NAMALWA (cell line): ENCODE results near the gene CACNB4.
"Not testable (repeated sequence)": the region's sequence is repeated elsewhere in the genome, so short reads cannot be mapped to it uniquely, and the experiment has no call there.

Source experiments
- DNase-seq: peaks from one replicate; pipeline ENCODE4 v3.0.0-alpha.2; 2015; ENCODE audit warnings: low spot score

The CACNB4 gene

GRCh38 chr2:152050915-152051314, 47.9 kb downstream of the CACNB4 start:
- peak; percentile 40 for DNase-seq

GRCh38 chr2:152050341-152050740, 48.5 kb downstream of the CACNB4 start:
- no peak for DNase-seq

- peak; percentile 28 for DNase-seq
Measured at GRCh38 chr2:152049541-152049940, 49.3 kb downstream of the CACNB4 start.

GRCh38 chr2:152047824-152048471, 50.9 kb downstream of the CACNB4 start:
- peak; percentile 67 for DNase-seq

DNA sequence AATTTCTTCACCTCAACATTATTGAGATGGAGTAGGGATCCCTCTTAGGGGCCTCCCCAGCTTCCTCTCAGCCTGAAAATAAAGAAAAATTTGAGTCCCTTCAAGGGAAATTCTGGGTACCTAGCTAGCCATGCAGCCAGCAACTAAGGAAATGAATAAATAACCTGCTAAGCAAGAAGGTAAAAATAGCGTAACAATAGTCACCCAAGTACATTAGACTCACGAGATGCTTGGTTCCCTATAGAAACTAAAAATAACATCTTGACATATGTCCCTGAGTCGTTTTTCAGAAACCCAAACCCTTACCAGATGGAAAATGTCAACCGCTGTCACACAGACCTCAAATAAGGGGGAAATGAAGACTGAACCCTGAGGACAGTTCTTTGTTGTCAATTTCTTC, 51.9 kb downstream of the CACNB4 start:
- peak; percentile 52 for DNase-seq

DNA sequence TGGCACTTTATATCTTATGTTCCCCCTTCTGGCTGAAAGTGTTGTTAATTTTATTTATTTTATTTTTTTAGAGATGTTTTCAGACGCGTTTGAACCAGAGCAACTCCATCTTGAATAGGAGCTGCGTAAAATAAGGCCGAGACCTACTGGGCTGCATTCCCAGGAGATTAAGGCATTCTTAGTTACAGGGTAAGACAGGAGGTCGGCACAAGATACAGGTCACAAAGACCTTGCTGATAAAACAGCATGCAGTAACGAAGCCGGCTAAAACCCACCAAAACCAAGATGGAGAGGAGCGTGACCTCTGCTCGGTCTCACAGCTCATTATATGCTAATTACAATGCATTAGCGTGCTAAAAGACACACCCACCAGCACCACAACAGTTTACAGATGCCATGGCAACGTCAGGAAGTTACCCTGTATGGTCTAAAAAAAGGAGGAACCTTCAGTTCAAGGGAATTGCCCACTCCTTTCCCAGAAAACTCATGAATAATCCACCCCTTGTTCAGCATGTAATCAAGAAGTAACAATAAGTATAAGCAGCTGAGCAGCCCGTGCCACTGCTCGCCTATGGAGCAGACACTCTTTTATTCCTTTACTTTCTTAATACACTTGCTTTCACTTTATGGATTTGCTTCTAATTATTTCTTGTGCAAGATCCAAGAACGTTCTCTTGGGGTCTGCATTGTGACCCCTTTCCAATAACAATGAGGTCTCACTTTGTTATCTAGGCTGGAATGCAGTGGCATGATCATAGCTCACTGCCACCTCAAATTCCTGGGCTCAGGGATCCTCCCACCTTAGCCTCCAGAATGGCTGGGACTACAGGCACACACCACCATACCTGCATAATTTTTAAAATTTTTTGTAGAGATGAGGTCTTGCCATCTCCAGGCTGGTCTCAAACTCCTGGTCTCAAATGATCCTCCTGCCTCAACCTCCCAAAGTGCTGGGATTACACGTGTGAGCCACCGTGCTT, 55.9 kb downstream of the CACNB4 start:
- no peak for DNase-seq

DNA sequence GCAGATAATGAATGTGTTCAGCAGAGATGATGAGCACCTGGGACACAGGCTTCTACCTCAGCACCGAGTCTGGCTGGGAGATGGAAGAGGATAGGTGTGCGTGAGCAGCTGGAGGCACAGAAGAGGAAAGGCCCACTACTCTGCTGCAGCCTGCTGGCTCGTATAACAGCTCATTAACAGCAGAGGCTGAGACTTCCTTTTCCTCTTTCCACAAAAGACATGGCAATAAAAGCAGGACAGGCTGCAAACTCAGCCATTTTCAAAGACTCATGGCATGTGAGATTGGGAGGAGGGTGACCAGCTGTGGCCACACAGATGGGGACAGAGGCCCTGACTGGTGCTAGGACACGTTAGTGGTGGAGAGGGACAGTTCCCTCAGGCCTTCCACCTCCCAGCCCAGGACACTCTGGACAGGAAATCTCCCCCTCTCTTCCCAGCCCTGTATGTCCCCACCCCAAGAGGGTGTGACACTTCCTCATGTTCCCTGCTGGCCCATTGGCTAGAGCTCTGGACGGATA, 60.3 kb downstream of the CACNB4 start:
- DNase-seq, result no peak

GRCh38 chr2:152037743-152038435, 61.0 kb downstream of the CACNB4 start:
- no peak for DNase-seq

- peak; percentile 88 for DNase-seq
Measured at GRCh38 chr2:152036611-152037469, 62.0 kb downstream of the CACNB4 start.

GRCh38 chr2:152034257-152034801, 64.5 kb downstream of the CACNB4 start:
- DNase-seq, result no peak

GRCh38 chr2:152033011-152033925, 65.6 kb downstream of the CACNB4 start:
- no peak for DNase-seq

- no peak for DNase-seq
Measured at GRCh38 chr2:152031747-152032306, 67.0 kb downstream of the CACNB4 start.

GRCh38 chr2:152030596-152031328, 68.1 kb downstream of the CACNB4 start:
- DNase-seq, result not testable (repeated sequence)

DNA sequence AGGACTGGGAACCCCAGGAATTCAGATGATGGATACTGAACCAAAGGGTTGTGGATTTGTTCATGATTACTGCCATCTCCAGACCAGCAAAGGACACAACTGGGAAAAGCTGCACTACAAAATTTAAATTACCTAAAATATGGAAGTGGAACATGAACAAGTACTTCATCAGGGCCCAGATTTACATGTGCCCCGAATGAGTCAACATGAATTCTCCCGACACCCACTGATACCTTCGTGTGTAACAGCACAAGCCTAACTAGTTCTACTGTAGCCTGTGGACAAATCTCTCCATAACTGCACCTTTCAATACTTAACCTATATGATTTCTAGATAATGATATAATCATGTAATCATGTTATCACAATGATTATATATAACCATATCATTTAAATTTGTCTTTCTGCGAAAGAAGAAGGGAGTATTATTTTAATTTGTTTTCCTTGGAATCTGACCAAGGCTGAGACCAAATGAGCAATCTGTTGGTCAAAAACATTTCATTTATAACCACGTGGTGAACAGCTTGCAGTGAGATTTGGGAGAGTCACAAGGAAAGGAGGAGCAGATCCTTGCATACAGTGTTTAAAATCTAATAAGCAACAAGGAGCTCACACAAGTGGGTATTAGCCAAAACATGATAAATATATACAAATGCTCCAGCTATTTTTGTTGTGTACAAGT, 70.5 kb downstream of the CACNB4 start:
- no peak for DNase-seq

GRCh38 chr2:152025678-152026287, 73.1 kb downstream of the CACNB4 start:
- DNase-seq, result peak; percentile 87

GRCh38 chr2:152024477-152024876, 74.4 kb downstream of the CACNB4 start:
- DNase-seq, result no peak

GRCh38 chr2:152022090-152022489, 76.8 kb downstream of the CACNB4 start:
- DNase-seq, result no peak

GRCh38 chr2:152021001-152021400, 77.8 kb downstream of the CACNB4 start:
- DNase-seq, result not testable (repeated sequence)
